ENCODE data around the gene PTPN3.

GRCh38 chr9:109473329-109473728 is 24.8 kb downstream of the PTPN3 start:
- no peak for TF ChIP-seq CTCF (conservative IDR thresholded peaks at IDR 0.05; ENCODE audit: low read depth, low read length)
- no peak for TF ChIP-seq EZH2 (IDR thresholded peaks at IDR 0.05; ENCODE audit: borderline replicate concordance, low read depth, low read length, poor library complexity, severe bottlenecking)
